Measurements from ENCODE around the gene CLMN.
"Not testable (repeated sequence)": the region's sequence is repeated elsewhere in the genome, so short reads cannot be mapped to it uniquely, and the experiment has no call there.

The CLMN gene

DNA sequence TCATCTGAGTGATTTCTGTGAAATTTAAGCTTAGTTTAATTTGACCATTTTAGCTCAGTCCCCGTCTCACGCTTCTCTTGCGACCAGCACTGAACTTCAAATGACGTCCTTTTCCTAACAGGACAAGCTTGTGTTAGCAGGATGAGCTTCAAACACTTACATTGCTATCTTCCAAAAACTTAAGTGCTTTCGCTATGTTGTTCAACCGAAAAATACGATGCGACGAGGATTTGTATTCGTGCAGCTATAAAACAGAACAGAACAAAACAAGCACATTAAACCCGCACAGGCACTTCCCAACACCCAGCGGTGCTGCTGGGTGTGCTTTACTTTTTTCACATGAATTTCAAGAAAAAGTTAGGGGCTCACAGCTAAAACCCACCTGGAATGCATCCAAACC is 98.2 kb downstream of the CLMN start:
- DNase-seq (ENCODE audit: low read depth in 2 of 2), result no peak

DNA sequence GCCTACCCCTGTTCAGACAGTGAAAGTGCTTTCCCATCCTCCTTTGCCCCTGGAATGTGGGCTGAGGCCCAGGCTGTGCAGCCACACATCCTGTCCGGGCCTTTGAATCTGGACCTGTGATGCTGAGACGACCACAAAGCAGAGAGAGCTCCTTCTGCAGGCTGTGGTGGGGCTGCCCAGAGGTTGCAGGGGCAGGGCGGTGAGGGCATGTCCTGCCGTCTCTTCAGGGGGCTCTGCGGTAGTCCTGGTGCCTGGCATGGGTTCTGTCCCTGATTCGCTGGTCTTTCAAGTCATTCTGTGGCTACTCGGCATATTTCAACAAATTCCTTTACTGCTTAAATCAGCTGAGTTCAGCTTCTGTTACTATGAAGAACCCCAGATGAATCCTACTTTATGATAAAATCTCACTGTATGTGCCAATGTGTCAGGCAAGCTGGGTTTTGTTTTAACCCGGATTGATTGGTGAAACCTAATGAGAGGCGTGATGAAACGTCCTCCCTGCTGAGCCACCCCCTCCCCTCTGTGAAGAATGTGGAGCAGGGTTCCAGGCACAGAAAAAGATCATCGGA is 99.0 kb downstream of the CLMN start:
- DNase-seq (ENCODE audit: low read depth in 2 of 2), result no peak

DNA sequence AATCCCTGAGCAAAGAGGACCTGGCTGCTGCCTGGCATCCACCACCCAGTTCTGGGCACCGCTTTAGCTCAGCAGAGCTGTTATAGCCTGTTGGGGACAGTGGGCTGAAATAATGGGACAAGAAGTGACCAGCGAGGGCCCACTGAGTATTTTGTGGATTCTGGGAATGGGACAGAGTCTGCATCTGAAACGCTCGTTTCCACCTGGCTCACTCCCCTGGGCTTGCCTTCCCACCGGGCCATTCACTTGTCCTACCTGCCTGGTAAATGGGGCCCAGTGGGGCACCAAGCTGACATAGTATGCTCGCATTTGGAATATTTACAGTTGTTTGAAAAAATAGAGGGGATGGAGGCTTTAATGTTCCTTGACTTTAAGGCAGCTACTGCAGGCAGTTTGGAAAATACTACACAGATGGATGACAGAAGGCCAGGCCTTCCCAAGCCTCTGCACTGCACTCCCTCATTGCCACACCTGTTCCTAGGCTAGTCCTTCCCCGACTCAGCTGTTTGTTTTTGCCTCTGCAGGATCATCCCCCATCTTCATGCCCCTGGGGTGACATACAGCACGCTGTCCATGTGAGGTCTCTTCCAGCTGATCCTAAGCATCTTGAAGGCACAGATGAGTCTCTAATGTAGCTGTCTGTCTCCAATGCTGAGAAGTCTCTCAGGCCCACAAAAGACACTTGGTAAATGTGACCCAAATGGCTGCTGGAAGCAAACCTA is 101.1 kb downstream of the CLMN start:
- no peak for DNase-seq (ENCODE audit: low read depth in 2 of 2)

DNA sequence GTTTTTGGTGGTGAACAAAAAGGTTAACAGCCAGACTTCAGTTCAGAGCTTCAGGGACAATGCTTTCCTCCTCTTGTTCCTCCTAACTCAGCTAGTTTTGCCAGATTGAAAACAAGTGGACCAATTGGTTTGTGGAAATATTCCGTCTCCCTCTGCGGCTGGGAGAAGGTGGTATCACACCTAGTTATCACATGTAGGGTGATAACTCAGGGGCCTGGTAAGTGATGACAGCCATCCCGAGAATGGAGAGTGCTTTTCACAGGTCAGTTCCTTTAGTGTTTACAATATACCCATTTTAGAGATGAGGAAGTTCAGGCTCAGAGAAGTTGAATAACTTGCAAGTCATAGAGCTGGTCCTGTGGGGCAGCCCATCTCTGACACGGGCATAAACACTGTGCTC is 101.7 kb downstream of the CLMN start:
- DNase-seq (ENCODE audit: low read depth in 2 of 2), result no peak

DNA sequence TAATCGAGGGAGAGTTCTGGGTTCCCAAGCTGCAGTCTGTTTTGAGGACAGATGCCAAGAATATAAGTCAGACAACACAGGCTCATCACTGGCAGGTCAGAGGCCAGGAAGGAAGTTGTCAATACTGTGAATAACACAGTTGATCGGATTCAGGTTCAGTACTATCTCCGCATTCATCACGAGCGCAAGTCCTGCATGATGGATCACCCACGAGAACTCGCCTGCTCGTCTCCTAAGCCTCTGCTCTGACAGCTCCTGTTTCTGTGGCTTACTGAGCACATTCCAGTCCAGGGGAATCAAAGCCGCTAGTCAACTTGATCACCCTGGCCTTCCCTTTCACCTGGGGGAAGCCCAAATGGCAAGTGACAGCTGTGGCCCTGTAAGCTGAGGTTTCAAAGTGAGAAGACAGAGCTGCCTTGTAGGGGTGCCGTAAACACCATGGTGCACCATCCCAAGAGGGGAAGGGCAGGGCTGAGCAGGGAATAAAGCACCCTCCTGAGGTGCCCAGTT is 102.3 kb downstream of the CLMN start:
- DNase-seq (ENCODE audit: low read depth in 2 of 2), result no peak

DNA sequence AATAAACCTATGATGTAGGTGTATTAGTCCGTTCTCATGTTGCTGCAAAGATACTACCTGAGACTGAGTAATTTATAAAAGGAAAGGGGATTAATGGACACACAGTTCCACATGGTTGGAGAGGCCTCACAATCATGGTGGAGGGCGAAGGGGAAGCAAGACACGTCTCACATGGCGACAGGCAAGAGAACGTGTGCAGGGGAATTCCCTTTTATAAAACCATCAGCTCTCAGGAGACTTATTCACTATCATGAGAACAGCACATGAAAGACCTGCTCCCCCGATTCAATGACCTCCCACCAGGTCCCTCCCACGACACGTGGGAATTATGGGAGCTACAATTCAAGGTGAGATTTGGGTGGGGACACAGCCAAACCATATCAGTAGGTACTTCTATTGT is 103.7 kb downstream of the CLMN start:
- no peak for DNase-seq (ENCODE audit: low read depth in 2 of 2)

DNA sequence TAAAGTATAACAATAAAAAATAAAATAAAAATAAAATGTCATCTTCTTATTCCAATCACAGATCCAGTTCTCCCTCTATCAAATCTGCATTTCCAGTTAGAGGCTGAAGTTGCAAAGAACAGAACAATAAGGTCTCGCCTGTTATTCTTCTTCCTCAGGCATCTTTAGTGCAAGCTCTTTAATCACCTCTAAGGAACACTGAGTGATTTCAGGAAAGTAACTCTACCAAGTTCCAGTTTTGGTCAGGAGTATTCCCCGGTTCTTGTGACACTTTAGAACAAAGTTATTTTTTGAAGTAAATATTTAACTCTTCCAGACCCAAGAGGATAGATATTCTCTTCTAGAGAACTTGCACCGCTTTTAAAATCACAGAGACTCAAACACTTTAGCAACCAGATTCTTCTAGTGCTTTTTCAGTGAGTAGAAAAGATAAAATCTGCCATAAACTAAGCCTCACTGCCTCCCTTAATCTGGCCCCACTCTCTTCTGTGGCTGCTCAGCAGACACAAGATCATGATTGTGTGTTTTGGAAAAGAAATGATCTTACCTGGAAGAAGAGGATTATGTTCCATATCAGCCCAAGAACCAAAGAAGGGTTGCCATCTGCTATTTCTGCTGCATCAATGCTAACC is 104.5 kb downstream of the CLMN start:
- no peak for DNase-seq (ENCODE audit: low read depth in 2 of 2)

DNA sequence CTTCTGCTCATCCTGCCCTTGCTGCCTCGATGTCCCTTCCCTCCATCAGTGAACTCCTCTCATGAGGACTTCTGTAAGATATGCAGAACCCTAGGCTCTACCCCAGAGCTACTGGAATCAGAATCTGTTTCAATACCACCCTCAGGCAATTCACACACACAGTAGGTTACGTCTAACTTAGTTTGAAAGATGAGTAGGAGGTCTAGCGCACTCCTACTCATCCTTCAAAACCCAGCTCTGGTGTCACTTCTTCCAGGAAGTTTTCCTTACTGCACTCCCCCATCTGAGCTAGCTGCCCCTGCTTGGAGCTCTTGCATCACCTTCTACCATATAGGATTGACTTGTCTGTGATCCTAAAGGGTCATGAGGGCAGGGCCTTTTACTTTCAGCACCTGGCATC is 105.9 kb downstream of the CLMN start:
- DNase-seq (ENCODE audit: low read depth in 2 of 2), result no peak

DNA sequence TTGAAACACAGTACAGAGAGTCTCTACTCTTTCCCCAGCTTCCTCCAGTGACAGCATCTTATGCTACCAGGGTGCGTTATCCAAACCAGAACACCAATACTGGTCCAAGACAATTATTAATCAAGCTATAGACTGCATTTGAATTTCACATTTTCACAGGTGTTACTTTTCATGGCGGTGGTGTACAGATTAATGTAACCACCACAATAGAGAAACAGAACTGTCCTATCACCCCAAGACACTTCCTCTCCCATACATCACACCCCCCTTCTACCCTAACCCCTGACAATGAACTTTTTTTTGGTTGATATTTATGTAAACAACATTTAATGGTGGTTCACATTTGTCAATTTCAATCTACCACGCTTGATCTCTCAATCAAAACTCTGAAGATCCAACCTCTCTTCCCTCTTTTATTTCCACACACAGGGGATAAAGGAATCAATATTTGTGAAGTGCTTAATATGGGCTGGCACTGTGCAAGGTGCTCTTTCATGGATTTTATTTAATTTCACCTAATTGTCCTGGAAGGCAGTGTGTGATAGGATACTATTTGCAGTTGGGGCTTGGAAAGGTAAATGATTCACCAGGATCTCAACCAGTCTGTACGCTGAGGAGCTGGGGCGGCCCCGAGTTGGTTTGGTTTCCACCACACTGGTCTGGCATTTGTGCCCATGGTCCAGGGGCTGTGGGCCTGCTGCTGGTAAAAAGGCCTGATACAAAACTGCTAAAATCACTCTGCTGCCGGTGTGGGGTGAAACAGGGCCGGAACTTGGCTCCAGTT is 107.8 kb downstream of the CLMN start:
- DNase-seq (ENCODE audit: low read depth in 2 of 2), result no peak

DNA sequence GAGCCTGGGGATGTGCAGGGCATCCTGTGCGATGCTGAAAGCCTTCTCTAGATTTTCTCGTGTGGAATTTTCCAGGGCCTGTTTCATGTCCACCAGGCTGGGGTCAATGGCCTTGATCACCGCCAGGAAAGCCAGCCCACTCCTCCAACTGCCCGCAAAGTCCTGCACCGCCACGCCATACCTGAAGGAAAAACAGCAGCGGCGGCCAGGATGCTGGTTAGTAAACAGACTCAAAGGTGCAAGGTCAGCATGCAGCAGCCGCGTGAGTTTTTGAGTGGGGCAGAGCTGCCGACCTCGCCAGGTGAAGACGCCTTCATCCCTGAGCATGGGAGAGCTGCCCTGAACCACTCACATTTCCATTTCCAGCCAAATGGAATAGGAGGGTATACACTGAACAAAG is 109.0 kb downstream of the CLMN start:
- DNase-seq (ENCODE audit: low read depth in 2 of 2), result no peak

DNA sequence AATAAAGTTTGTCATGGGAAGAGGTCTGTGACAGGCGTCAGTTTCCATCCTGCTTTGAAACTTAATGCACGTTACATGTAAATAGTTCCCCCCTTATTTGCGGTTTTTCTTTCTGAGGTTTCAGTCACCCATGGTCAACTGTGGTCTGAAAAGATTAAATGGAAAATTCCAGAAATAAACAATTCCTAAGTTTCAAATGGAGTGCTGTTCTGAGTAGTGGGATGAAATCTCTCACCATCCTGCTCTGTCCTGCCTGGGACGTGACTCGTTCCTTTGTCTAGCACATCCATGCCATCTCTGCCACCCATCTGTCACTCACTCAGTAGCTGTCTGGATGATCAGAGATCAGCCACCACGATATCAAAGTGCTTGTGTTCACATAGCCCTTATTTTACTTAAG is 111.1 kb downstream of the CLMN start:
- DNase-seq (ENCODE audit: low read depth in 2 of 2), result no peak

DNA sequence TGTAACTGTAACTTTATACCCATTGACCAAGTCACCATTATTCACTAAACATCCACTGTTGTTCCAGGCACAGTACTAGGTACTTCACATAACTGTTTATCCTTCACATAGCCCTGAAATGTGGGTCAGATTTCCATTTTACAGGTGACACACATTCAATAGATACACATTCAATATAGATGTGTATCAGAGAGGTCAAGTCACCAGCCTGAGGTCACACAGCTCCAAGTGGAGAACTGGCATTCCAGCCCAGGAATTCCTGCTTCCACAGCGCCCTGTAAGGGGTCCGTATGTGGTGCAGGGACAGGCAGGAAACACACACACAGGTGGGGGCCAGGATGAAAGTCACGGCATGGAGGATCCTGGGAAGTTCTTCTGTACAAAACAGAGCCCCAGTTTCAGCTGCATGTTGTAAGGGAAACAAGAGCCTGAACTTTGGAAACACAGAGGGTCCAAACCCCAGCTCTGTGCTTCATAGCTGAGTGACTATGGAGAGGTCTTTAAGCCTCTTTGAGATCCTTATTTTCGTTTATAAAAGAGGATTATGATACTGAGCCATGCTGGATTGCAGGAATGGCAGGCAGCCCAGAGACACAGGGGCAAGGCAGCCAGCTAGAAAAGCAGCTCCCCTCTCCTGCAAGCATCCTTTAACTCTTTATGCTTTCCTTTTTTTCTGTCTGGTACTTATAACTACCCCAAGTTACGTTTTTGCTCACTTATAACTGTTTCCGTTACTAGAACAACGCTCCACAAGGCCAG is 112.1 kb downstream of the CLMN start:
- DNase-seq (ENCODE audit: low read depth in 2 of 2), result no peak

DNA sequence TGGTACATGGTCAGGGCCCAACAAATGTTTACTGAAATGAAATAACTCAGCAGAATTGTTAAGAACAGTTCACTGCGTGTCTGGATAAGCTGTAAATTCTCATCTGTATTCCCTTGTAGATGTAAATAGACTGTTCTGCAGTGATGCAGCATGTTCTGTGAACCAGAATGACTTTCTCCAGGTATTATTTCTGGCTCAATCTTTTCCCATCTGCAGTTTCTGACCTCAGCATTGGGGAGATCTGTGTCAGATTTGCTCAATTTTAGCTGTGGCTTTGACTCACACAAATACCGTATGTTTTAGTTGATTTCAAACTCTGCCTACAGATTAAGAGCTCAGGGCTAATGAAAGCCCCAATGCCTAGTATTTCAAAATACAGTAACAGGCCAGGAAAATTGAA is 113.2 kb downstream of the CLMN start:
- no peak for DNase-seq (ENCODE audit: low read depth in 2 of 2)

DNA sequence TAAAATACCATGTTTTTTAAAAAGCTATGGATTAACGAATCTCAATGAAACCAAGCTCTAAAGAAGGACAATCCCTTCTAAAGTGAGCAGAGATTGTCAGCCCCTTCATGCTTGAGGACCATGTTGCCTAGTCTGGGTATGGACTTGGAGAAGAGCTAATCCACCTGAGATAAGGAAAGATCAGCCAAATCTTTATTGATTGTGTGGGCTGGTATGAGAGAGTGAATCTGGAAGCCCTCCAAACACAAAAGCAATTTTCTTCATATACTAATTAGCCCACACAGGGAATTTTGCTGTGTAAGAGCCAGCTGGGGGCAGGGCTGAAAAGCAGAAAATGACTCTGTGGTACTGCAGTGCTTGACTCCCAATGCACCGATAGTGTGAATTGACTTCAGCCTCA is 115.0 kb downstream of the CLMN start:
- DNase-seq (ENCODE audit: low read depth in 2 of 2), result no peak

DNA sequence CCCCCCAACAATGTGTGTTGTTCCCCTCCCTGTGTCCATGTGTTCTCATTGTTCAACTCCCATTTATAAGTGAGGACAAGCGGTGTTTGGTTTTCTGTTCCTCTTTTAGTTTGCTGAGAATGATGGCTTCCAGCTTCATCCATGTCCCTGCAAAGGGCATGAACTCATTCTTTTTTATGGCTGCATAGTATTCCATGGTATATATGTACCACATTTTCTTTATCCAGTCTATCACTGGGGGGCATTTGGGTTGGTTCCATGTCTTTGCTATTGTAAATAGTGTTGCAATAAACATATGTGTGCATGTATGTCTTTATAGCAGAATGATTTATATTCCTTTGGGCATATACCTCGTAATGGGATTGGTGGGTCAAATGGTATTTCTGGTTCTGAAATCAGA is 118.0 kb downstream of the CLMN start:
- not testable (repeated sequence) for DNase-seq (ENCODE audit: low read depth in 2 of 2)

DNA sequence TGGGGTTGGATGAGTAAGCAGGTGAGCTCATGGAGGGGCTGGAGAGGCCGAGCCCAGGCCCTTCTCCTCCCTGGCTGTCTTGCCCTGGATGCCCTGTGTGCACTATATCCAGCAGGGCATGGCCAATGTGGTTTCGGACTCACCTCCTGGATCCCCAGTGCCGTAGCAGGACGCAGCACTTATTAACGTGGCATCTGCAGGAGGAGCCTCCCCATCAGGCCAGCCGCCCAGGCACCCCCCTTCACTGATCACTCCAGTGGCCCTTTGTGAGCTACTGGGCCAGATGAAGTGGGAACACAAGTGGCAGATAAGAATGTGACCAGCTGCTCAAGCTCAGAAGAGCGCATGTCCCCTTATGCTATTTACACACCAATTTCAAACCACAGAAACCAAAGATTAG is 119.3 kb downstream of the CLMN start:
- no peak for DNase-seq (ENCODE audit: low read depth in 2 of 2)

DNA sequence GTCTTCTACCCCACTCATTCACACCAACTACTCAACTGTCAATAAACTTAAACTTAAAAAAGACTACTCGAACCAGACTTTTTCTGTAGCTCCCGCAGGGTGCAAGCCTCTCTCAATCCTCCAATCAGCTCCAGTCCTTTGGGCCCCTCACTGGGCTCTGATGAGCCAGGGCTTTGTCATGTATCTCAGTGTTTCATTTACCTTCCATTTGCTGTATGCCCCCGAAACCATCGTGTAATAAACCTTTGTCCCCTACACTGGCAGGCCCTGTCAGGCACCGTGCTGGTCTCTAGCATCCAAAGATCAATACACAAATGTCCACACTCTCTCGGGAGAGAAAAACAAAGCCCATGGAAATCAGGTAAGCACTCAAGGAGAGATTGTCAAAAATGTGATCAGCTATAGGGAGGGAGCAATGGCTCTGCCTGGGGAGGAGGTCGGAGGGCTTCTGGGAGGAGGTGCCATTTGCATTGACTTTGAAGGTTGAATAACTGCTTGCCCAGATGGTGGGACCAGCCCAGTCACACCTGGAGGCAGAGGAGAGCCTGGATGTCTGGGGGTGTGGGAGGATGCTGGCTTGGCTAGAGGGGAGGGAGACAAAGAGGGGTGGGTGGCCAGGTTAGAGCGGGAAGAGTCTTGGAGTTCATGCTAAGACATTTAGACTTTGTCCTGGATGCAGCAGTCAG is 120.3 kb downstream of the CLMN start:
- DNase-seq (ENCODE audit: low read depth in 2 of 2), result no peak

DNA sequence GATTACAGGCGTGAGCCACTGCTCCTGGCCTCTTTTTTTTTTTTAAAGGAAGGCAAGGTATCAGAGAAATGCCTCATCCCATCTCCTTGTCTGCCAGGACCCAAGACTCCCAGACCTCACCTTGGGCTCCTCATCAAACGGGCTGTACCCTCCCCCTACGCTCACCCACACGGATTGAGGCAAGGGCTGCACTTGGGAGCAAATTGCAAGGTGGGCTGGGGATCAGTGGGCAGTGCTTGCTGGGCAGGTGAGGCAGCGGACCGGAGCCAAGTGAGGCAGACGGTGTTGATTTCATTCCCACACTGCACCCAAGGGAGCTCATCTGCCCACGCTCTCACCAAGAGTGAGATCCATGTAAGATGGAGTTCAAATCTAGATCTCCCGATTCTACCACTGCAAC is 121.4 kb downstream of the CLMN start:
- DNase-seq (ENCODE audit: low read depth in 2 of 2), result no peak

DNA sequence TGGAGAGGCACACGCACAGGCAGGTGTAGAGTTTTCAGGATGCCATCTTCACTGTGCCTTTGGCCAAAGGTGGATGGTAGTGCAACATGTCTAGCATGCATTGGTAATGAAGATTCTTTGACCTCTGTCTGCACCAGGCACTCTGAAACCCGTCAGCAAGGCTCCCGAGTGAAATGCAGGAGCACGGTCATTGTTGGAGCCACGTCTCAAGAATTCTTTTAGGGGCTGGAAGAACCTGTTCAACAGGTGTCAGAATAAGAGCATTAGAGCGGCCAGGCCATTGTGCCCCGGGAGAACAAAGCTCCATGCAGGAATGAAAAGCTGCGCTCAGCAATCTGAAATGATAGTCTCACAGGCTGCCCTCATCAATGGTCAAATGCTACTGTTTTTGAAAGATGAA is 122.2 kb downstream of the CLMN start:
- DNase-seq (ENCODE audit: low read depth in 2 of 2), result no peak

DNA sequence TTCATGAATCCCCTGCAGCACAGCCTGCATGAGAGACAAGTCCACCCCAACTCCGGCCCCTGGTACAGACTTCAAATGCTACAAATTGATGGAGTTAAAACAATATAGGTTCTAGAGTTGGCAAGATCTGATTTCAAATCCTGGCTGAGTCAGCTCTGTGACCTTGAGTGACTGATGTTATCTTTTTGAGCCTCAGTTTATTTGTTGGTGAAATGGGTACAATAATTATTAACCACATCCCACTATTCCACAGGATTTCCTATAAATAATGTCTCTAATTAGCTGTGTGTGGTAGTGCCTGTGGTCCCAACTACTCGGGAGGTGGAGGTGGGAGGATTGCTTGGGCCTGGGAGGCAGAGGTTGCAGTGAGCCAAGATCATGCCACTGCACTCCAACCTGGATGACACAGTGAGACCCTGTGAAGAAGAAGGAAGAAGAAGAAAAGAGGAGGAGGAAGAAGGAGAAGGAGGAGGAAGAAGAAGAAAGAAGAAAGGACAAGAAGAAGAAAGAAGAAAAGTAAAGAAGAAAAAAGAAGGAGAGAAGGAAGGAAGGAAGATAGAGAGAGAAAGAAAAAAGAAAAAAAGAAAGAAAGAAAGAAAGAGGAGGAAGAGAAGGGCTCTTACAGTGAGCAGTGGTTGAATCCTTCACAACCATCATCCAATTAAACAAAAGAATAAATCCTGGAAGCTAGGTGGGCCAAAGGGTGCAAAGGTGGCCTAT is 122.7 kb downstream of the CLMN start:
- DNase-seq (ENCODE audit: low read depth in 2 of 2), result no peak

DNA sequence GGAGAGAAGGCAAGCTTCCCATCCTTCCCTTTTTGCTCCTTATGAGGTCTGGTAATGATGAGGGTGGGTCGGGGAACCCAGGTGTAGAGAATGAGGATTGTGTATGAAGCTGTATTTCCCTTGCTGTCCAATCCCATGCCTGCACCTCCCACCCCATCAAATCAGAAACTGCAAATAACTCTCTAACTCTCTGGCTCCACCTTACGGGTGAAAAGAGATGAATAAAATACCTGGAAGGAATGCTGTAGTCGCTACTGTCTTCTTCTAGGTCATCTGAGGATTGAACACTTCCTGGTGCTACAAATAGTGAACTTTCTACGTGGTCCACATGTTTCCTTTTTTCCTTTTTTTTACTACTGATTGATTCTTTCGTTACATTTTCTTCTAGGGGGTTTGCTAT is 123.4 kb downstream of the CLMN start:
- DNase-seq (ENCODE audit: low read depth in 2 of 2), result no peak
